ENCODE data around the gene CA6.

GRCh38 chr1:8988618-8988967, 42.9 kb downstream of the CA6 start:
- TF ChIP-seq CTCF (IDR thresholded peaks at IDR 0.05) (no peak), POLR2A (IDR thresholded peaks at IDR 0.05) (no peak)
